ENCODE measurements around the gene PLXNA2.

PLXNA2 gene

GRCh38 chr1:208239473-208240381 lies 4.5 kb downstream of the PLXNA2 start:
- DNase-seq, result no peak

- DNase-seq, result no peak
Observed at GRCh38 chr1:208238710-208239472, 5.3 kb downstream of the PLXNA2 start.

GRCh38 chr1:208237241-208237640 lies 6.9 kb downstream of the PLXNA2 start:
- no peak for DNase-seq

- no peak for DNase-seq
Observed at GRCh38 chr1:208235982-208236761, 8.0 kb downstream of the PLXNA2 start.

- no peak for DNase-seq
Observed at GRCh38 chr1:208235356-208235981, 8.7 kb downstream of the PLXNA2 start.

GRCh38 chr1:208234721-208235120 lies 9.5 kb downstream of the PLXNA2 start:
- DNase-seq, result no peak

GRCh38 chr1:208233978-208234377 lies 10.2 kb downstream of the PLXNA2 start:
- no peak for DNase-seq

- peak; percentile 97 for DNase-seq
Observed at GRCh38 chr1:208233546-208233945, 10.6 kb downstream of the PLXNA2 start.

GRCh38 chr1:208232662-208233038 lies 11.5 kb downstream of the PLXNA2 start:
- no peak for DNase-seq

- DNase-seq, result peak; percentile 73
Observed at GRCh38 chr1:208231881-208232661, 12.1 kb downstream of the PLXNA2 start.

GRCh38 chr1:208230668-208231529 lies 13.3 kb downstream of the PLXNA2 start:
- DNase-seq, result no peak

- no peak for DNase-seq
Observed at GRCh38 chr1:208228550-208228949, 15.6 kb downstream of the PLXNA2 start.

- no peak for DNase-seq
Observed at GRCh38 chr1:208228026-208228425, 16.2 kb downstream of the PLXNA2 start.

GRCh38 chr1:208227366-208227765 lies 16.8 kb downstream of the PLXNA2 start:
- no peak for DNase-seq

GRCh38 chr1:208225954-208226937 lies 17.9 kb downstream of the PLXNA2 start:
- DNase-seq, result no peak

- DNase-seq, result no peak
Observed at GRCh38 chr1:208224192-208224713, 19.9 kb downstream of the PLXNA2 start.

GRCh38 chr1:208223136-208223535 lies 21.0 kb downstream of the PLXNA2 start:
- DNase-seq, result no peak

- no peak for DNase-seq
Observed at GRCh38 chr1:208222376-208223126, 21.6 kb downstream of the PLXNA2 start.

GRCh38 chr1:208221291-208221622 lies 22.9 kb downstream of the PLXNA2 start:
- no peak for DNase-seq
